ENCODE measurements around the gene RFX1. TPM values are rescaled to one million over a fixed set of nuclear protein-coding genes. Genes with fewer than 3 reads are reported as not detected.

The RFX1 gene
- total and polyA plus RNA-seq, 9 of the 15 experiments (the other 6 are each of a cell fraction or from before 2014, with no cell fraction given), result 0.14 to 19.3 (median 1.2) TPM

DNA sequence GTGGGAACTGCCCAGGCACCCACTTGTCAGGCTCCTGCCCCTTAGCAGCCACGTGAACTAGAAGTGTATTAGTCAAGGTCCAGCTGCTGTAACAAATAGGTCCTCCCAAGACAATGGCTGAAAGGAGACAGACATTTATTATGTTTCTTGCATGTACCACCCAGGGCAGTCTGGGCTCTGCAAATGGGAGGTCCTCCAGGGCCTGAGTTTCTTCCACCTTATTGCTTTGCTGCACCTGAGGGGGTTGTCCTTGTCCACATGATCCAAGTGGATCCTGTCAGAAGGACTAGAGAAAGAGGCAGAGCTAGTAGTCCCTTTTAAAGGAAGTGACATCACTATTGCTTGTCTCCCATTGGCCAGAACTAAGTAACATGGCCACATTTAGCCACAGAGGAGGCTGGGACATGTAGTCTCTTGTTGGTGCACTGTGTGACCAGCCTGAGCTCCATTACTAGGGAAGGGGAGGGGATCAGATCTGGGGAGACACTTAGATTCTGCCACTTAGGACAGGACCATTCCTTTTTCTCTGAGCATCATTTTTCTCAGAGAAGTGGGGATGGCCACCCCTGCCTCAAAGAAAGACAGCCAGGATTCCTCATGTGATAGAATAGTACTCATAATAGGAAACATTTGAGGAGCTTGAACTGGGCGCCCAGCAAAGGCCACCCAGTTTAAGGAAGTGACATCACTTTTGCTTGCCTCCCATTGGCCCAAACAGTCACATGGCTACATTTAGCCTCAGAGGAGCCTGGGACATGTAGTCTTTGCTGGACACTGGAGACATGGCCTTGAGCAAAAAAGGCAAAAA lies 85.0 kb downstream of the RFX1 start (continued):
- TF ChIP-seq, protein P1, sequence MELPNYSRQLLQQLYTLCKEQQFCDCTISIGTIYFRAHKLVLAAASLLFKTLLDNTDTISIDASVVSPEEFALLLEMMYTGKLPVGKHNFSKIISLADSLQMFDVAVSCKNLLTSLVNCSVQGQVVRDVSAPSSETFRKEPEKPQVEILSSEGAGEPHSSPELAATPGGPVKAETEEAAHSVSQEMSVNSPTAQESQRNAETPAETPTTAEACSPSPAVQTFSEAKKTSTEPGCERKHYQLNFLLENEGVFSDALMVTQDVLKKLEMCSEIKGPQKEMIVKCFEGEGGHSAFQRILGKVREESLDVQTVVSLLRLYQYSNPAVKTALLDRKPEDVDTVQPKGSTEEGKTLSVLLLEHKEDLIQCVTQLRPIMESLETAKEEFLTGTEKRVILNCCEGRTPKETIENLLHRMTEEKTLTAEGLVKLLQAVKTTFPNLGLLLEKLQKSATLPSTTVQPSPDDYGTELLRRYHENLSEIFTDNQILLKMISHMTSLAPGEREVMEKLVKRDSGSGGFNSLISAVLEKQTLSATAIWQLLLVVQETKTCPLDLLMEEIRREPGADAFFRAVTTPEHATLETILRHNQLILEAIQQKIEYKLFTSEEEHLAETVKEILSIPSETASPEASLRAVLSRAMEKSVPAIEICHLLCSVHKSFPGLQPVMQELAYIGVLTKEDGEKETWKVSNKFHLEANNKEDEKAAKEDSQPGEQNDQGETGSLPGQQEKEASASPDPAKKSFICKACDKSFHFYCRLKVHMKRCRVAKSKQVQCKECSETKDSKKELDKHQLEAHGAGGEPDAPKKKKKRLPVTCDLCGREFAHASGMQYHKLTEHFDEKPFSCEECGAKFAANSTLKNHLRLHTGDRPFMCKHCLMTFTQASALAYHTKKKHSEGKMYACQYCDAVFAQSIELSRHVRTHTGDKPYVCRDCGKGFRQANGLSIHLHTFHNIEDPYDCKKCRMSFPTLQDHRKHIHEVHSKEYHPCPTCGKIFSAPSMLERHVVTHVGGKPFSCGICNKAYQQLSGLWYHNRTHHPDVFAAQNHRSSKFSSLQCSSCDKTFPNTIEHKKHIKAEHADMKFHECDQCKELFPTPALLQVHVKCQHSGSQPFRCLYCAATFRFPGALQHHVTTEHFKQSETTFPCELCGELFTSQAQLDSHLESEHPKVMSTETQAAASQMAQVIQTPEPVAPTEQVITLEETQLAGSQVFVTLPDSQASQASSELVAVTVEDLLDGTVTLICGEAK (IDR thresholded peaks at IDR 0.05), result peak; percentile 85
- TF ChIP-seq, protein P1 (CRISPR knock-in tag; IDR thresholded peaks at IDR 0.05), result no peak
- TF ChIP-seq TEAD1 (CRISPR knock-in tag; IDR thresholded peaks at IDR 0.05), result 0 out of 4 replicates have a peak, but pooled peaks of 1 of the 2 experiments have one; percentile 30
- no peak for TF ChIP-seq SMARCA4 (IDR thresholded peaks at IDR 0.05)
- TF ChIP-seq HDAC2 (IDR thresholded peaks at IDR 0.05), result no peak
- TF ChIP-seq ZNF12 (CRISPR knock-in tag; IDR thresholded peaks at IDR 0.05), result peak; percentile 100
- peak; percentile 57 for TF ChIP-seq ASH1L (IDR thresholded peaks at IDR 0.05; ENCODE audit: borderline replicate concordance, low read depth, partially characterized antibody)
- peak; percentile 58; the same call in 1 of the 2 replicates for TF ChIP-seq BCOR (IDR thresholded peaks at IDR 0.05)
- TF ChIP-seq NR2C1 (IDR thresholded peaks at IDR 0.05), result peak; percentile 14; the same call in 1 of the 2 replicates
- no peak for TF ChIP-seq NR2C1 (tag; IDR thresholded peaks at IDR 0.05)
- peak; percentile 88 for TF ChIP-seq TRIM28 (IDR thresholded peaks at IDR 0.05)
- TF ChIP-seq ARNT (IDR thresholded peaks at IDR 0.05), result peak in 1 of 2 experiments; percentile 76; a peak in 1 of 4 replicates
- no peak for TF ChIP-seq BRCA1 (IDR thresholded peaks at IDR 0.05)
- TF ChIP-seq BRCA1 (CRISPR knock-in tag; IDR thresholded peaks at IDR 0.05), result no peak
- TF ChIP-seq MBD2 (IDR thresholded peaks at IDR 0.05; ENCODE audit: borderline replicate concordance, low read depth), result peak; percentile 84; the same call in 1 of the 2 replicates
- TF ChIP-seq CBX3 (IDR thresholded peaks at IDR 0.05; ENCODE audit: borderline replicate concordance in 1 of 2, low read length in 2 of 2), result peak in 1 of 2 experiments; percentile 92; a peak in 2 of 3 replicates
- TF ChIP-seq, protein P2, sequence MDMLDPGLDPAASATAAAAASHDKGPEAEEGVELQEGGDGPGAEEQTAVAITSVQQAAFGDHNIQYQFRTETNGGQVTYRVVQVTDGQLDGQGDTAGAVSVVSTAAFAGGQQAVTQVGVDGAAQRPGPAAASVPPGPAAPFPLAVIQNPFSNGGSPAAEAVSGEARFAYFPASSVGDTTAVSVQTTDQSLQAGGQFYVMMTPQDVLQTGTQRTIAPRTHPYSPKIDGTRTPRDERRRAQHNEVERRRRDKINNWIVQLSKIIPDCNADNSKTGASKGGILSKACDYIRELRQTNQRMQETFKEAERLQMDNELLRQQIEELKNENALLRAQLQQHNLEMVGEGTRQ (CRISPR knock-in tag; IDR thresholded peaks at IDR 0.05), result peak; percentile 96
- no peak for TF ChIP-seq PML (IDR thresholded peaks at IDR 0.05; ENCODE audit: low read length)
- TF ChIP-seq, protein P3, sequence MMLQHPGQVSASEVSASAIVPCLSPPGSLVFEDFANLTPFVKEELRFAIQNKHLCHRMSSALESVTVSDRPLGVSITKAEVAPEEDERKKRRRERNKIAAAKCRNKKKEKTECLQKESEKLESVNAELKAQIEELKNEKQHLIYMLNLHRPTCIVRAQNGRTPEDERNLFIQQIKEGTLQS (IDR thresholded peaks at IDR 0.05), result peak; percentile 52
- TF ChIP-seq, protein P3 (CRISPR knock-in tag; conservative IDR thresholded peaks at IDR 0.05), result no peak
